HCT116 (cell line): Measurements from ENCODE around the gene ALK. TPM values are rescaled to one million over a fixed set of nuclear protein-coding genes. Genes with fewer than 3 reads are reported as not detected.

Experiments
- ATAC-seq: fragments of 200-7000 bp; cut with Tn5 transposase; 2 replicates; pipeline ENCODE4 v1.9.1; 2020; ENCODE audit warnings: mild to moderate bottlenecking, moderate library complexity
- BruUV-seq: library from RNA; stranded (reverse); fragments of 400-500 nt; replicated peaks from 2 replicates; lab custom pipeline; 2021; lab: Mats Ljungman, UMichigan
- CTCF ChIA-PET: fragments of 300-600 bp; sonication (Branson Sonifier 250); formaldehyde crosslinking; loops from one replicate; lab custom pipeline; 2021; ENCODE audit warnings: antibody characterized with exemption; lab: Charles Lee
- POLR2A ChIA-PET: fragments of 300-600, 350-600 bp; sonication (Branson Sonifier 250); formaldehyde crosslinking; loops from one replicate; lab custom pipeline; 2021; ENCODE audit warnings: antibody characterized with exemption; lab: Charles Lee
- RAD21 ChIA-PET, 2 experiments: fragments of 300-600 bp; sonication (Branson Sonifier 250); formaldehyde crosslinking; loops; one replicate each; lab custom pipeline; 2023; ENCODE audit warnings: low total read pairs in 2 of 2; ENCODE audit not compliant: uncharacterized antibody in 2 of 2, unreplicated experiment in 2 of 2, low non-redundant PET in 1 of 2; lab: Charles Lee
- DNase-seq: peaks from one replicate; pipeline ENCODE4 v3.0.0-alpha.2; 2010; ENCODE audit warnings: low read depth, low spot score
- H2AFZ ChIP-seq: fragments of 200-600 bp; shearing (Covaris generic), sonication (generic); 2 replicates; pipeline ENCODE4 v1.6.1; 2017; ENCODE audit warnings: low read depth, mixed run types, mixed read lengths, antibody characterized with exemption, low read length; ENCODE audit not compliant: poor library complexity, severe bottlenecking
- H3K27ac ChIP-seq: 2 replicates; pipeline ENCODE4 v1.5.1; 2012; ENCODE audit warnings: low read depth, low read length
- H3K27me3 ChIP-seq: fragments of 200-600 bp; sonication (generic); 2 replicates; pipeline ENCODE4 v1.6.1; 2016; ENCODE audit warnings: mixed run types, low read length, mixed read lengths; ENCODE audit not compliant: insufficient read depth
- H3K36me3 ChIP-seq, 2 experiments: fragments of 200-500 bp in 1 of 2; fragments of 200-600 bp in 1 of 2; sonication (Bioruptor generic) in 1 of 2; sonication (generic) in 1 of 2; 2 replicates each; pipeline versions ENCODE4 v1.5.1 to v1.6.1; 2014 to 2016; ENCODE audit warnings: low read length in 2 of 2, inconsistent platforms in 1 of 2, mixed read lengths in 1 of 2, mixed run types in 1 of 2; ENCODE audit not compliant: insufficient read depth in 2 of 2, control insufficient read depth in 1 of 2
- H3K4me1 ChIP-seq, 2 experiments: fragments of 200-600 bp in 1 of 2; sonication (generic) in 1 of 2; 2 replicates each; pipeline versions ENCODE4 v1.5.1 to v1.6.1; 2012 to 2017; ENCODE audit warnings: low read length in 2 of 2, inconsistent platforms in 1 of 2, mild to moderate bottlenecking in 1 of 2, mixed read lengths in 1 of 2, mixed run types in 1 of 2, moderate library complexity in 1 of 2; ENCODE audit not compliant: insufficient read depth in 2 of 2, control insufficient read depth in 1 of 2
- H3K4me2 ChIP-seq: fragments of 200-600 bp; sonication (generic); 2 replicates; pipeline ENCODE4 v1.6.1; 2017; ENCODE audit warnings: mixed run types, low read length, mixed read lengths
- H3K4me3 ChIP-seq, 2 experiments: fragments of 200-600 bp in 1 of 2; sonication (generic) in 1 of 2; replicated peaks in 1 of 2; 2 replicates each; pipeline ENCODE4 v1.5.1; 2011 to 2016; ENCODE audit warnings: low read length in 2 of 2, control low read depth in 1 of 2, low read depth in 1 of 2, mild to moderate bottlenecking in 1 of 2, mixed read lengths in 1 of 2, mixed run types in 1 of 2
- H3K79me2 ChIP-seq: fragments of 200-600 bp; sonication (generic); 2 replicates; pipeline ENCODE4 v1.6.1; 2017; ENCODE audit warnings: mild to moderate bottlenecking, mixed run types, low read length, moderate library complexity, mixed read lengths; ENCODE audit not compliant: insufficient read depth
- H3K9ac ChIP-seq: fragments of 200-600 bp; sonication (generic); 2 replicates; pipeline ENCODE4 v1.6.1; 2016; ENCODE audit warnings: low read length, mixed read lengths
- H3K9me2 ChIP-seq: fragments of 200-600 bp; sonication (generic), shearing (Covaris generic); 2 replicates; pipeline ENCODE4 v1.6.1; 2017; ENCODE audit warnings: mixed run types, mild to moderate bottlenecking, moderate library complexity; ENCODE audit not compliant: insufficient read depth
- H3K9me3 ChIP-seq, 2 experiments: fragments of 200-500 bp in 1 of 2; fragments of 200-600 bp in 1 of 2; sonication (Bioruptor generic) in 1 of 2; sonication (generic) in 1 of 2; 2 replicates each; pipeline ENCODE4 v1.6.1; 2014 to 2017; ENCODE audit warnings: low read length in 2 of 2, mixed read lengths in 2 of 2, inconsistent platforms in 1 of 2, low read depth in 1 of 2, mild to moderate bottlenecking in 1 of 2, mixed run types in 1 of 2, moderate library complexity in 1 of 2; ENCODE audit not compliant: control insufficient read depth in 1 of 2, insufficient read depth in 1 of 2
- H4K20me1 ChIP-seq: fragments of 200-600 bp; sonication (generic), shearing (Covaris generic); 2 replicates; pipeline ENCODE4 v1.6.1; 2017; ENCODE audit warnings: mixed run types, mild to moderate bottlenecking, moderate library complexity; ENCODE audit not compliant: insufficient read depth
- ATF3 ChIP-seq: IDR thresholded peaks from 2 replicates; pipeline ENCODE4 v1.6.1; 2012
- CBX3 ChIP-seq: IDR thresholded peaks from 2 replicates; pipeline ENCODE4 v1.6.1; 2012; ENCODE audit warnings: low read depth
- EZH2 ChIP-seq: fragments of 200-600 bp; sonication (generic); IDR thresholded peaks from 2 replicates; pipeline ENCODE4 v1.6.1; 2017; ENCODE audit warnings: antibody characterized with exemption, mixed run types
- MAX ChIP-seq: IDR thresholded peaks from 2 replicates; pipeline ENCODE4 v1.6.1; 2012
- RAD21 ChIP-seq: IDR thresholded peaks from 2 replicates; pipeline ENCODE4 v1.6.1; 2012; ENCODE audit warnings: low read depth, mild to moderate bottlenecking
- REST ChIP-seq: IDR thresholded peaks from 2 replicates; pipeline ENCODE4 v1.6.1; 2012; ENCODE audit warnings: low read depth
- ZBTB33 ChIP-seq: IDR thresholded peaks from 2 replicates; pipeline ENCODE4 v1.6.1; 2011; ENCODE audit warnings: mild to moderate bottlenecking, low read length, moderate library complexity; ENCODE audit not compliant: insufficient replicate concordance; ENCODE audit errors: extremely low read depth
- ZFX ChIP-seq: fragments of 450-650 bp; IDR thresholded peaks from 2 replicates; pipeline ENCODE4 v1.6.1; 2017
- intact Hi-C: fragments of 100-400 bp; cut with micrococcal nuclease; formaldehyde crosslinking; loops from 2 replicates; pipeline ENCODE4 v1.10.0; 2022
- total RNA-seq: library from RNA; stranded (reverse); gene quantifications from one replicate; pipeline ENCODE4 v1.2.1, GENCODE V29; 2021; ENCODE audit not compliant: unreplicated experiment
- TF ChIP-seq, protein P1 (sequence below), 3 experiments: fragments of 200-600 bp in 1 of 3; sonication (generic) in 1 of 3; IDR thresholded peaks in 2 of 3; conservative IDR thresholded peaks in 1 of 3; 2 replicates each; pipeline ENCODE4 v1.5.1; 2012 to 2017; ENCODE audit warnings: low read depth in 2 of 3, low read length in 2 of 3, antibody characterized with exemption in 1 of 3, borderline replicate concordance in 1 of 3, control low read depth in 1 of 3, mild to moderate bottlenecking in 1 of 3, mixed read lengths in 1 of 3, mixed run types in 1 of 3, moderate library complexity in 1 of 3; ENCODE audit not compliant: insufficient read depth in 1 of 3

ALK gene
- total RNA-seq, 1 experiment from 2014 or later: not detected

GRCh38 chr2:29940706-29941105 lies 19.3 kb upstream of the ALK start:
- CTCF ChIA-PET: no interaction called here
- Histone ChIP-seq H3K27ac (no peak overlapping the region), H3K27me3 (peaks cover 23% of the 10 kb centered on the region), H3K79me2 (no peaks in the 10 kb centered on the region), H2AFZ (no peak overlapping the region), H3K9me3 (no peaks in the 10 kb centered on the region), H3K36me3 (no peaks in the 10 kb centered on the region), H3K9ac (no peak overlapping the region), H3K4me1 (no peaks in the 10 kb centered on the region), H4K20me1 (no peaks in the 10 kb centered on the region), H3K4me3 (no peak overlapping the region), H3K9me2 (no peaks in the 10 kb centered on the region), H3K4me2 (no peak overlapping the region)
- intact Hi-C loops: no loop called here
- DNase-seq: no peak
- BruUV-seq: no TSS peak
- POLR2A ChIA-PET: no interaction called here
- RAD21 ChIA-PET: no interaction called here
- no peak for ATAC-seq
- TF ChIP-seq RAD21 (no peak), ZFX (no peak), ATF3 (no peak), MAX (no peak), EZH2 (no peak), CBX3 (no peak), REST (no peak), ZBTB33 (no peak)
- TF ChIP-seq, protein P1, sequence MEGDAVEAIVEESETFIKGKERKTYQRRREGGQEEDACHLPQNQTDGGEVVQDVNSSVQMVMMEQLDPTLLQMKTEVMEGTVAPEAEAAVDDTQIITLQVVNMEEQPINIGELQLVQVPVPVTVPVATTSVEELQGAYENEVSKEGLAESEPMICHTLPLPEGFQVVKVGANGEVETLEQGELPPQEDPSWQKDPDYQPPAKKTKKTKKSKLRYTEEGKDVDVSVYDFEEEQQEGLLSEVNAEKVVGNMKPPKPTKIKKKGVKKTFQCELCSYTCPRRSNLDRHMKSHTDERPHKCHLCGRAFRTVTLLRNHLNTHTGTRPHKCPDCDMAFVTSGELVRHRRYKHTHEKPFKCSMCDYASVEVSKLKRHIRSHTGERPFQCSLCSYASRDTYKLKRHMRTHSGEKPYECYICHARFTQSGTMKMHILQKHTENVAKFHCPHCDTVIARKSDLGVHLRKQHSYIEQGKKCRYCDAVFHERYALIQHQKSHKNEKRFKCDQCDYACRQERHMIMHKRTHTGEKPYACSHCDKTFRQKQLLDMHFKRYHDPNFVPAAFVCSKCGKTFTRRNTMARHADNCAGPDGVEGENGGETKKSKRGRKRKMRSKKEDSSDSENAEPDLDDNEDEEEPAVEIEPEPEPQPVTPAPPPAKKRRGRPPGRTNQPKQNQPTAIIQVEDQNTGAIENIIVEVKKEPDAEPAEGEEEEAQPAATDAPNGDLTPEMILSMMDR (IDR thresholded peaks at IDR 0.05 in 2 of 3, conservative IDR thresholded peaks at IDR 0.05 in 1 of 3; ENCODE audit: borderline replicate concordance in 1 of 3, insufficient read depth in 1 of 3, low read depth in 2 of 3, low read length in 2 of 3): no peak
